Measurements from ENCODE around the gene ZNF608.

Gene ZNF608

DNA sequence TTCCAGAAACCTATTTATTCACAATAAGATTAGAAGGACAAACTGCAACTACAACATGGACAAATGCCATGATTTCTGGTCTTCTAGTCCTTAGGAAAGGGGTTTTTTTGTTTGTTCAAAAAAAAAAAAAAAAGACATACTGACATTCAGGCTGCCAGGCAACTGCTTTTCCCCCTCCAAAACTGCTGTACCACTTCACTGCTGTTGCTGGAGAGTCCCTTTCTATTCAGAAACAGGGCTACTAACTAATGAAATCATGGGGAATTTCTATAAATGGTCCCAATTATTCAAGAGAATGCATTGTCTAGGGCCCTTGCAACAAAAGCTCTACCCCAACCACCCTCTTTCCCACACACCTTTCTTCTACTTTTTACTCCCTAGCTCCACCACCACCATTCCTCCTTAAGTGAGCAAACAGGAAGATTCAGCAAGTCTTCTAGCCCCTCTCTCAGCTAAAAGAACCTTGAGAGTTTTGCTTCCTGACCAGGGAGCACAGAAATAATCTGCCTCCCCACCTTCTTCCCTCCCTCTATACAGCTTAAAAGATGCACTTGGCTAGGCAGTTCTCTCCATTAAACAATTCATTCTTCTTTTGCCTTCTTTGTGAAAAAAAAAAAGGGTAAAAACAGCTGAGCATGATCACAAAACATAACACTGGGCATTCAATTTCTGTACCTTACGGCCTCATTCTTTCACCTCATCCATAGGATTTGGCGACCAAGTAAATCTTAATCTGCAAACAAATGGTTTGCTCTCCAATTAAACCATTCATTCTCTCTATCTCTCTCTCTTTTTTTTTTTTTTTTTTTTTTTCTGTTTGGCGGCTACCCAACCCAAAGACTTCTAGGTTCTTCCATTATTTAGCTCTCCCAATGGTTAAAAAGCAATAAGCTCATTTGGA is 13.8 kb downstream of the ZNF608 start:
- no peak overlapping the region for H3K4me3 ChIP-seq (ENCODE audit: low read depth, low read length)
- in situ Hi-C loops (cut with HindIII; ENCODE audit: low sequenced_read_pairs), result no loop called here
- no peak for DNase-seq (ENCODE audit: low read depth, low spot score)
- TF ChIP-seq, protein P1, sequence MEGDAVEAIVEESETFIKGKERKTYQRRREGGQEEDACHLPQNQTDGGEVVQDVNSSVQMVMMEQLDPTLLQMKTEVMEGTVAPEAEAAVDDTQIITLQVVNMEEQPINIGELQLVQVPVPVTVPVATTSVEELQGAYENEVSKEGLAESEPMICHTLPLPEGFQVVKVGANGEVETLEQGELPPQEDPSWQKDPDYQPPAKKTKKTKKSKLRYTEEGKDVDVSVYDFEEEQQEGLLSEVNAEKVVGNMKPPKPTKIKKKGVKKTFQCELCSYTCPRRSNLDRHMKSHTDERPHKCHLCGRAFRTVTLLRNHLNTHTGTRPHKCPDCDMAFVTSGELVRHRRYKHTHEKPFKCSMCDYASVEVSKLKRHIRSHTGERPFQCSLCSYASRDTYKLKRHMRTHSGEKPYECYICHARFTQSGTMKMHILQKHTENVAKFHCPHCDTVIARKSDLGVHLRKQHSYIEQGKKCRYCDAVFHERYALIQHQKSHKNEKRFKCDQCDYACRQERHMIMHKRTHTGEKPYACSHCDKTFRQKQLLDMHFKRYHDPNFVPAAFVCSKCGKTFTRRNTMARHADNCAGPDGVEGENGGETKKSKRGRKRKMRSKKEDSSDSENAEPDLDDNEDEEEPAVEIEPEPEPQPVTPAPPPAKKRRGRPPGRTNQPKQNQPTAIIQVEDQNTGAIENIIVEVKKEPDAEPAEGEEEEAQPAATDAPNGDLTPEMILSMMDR (IDR thresholded peaks at IDR 0.05; ENCODE audit: low read depth, low read length), result no peak

DNA sequence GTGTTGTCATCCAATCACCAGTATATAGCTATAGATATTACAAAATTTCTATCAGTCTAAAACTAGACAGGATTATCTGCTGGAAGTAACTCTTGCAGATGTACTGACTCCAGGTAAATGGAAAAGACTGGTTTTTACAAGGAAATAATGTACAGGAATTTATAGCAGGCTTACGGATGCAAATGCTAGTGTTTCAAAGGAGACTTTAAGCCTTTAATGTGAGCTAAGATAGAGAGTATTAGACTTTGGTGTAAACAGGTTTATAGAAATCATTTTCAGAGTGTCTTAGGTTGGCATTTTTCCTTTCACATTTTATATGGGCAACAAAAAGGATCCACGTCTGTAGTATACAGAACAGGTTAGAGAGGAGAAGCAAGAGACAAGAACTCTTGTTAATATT is 16.1 kb downstream of the ZNF608 start:
- H3K4me3 ChIP-seq (ENCODE audit: low read depth, low read length), result no peak overlapping the region
- in situ Hi-C loops (cut with HindIII; ENCODE audit: low sequenced_read_pairs), result no loop called here
- DNase-seq (ENCODE audit: low read depth, low spot score), result no peak
- TF ChIP-seq, protein P1 (IDR thresholded peaks at IDR 0.05; ENCODE audit: low read depth, low read length), result no peak

DNA sequence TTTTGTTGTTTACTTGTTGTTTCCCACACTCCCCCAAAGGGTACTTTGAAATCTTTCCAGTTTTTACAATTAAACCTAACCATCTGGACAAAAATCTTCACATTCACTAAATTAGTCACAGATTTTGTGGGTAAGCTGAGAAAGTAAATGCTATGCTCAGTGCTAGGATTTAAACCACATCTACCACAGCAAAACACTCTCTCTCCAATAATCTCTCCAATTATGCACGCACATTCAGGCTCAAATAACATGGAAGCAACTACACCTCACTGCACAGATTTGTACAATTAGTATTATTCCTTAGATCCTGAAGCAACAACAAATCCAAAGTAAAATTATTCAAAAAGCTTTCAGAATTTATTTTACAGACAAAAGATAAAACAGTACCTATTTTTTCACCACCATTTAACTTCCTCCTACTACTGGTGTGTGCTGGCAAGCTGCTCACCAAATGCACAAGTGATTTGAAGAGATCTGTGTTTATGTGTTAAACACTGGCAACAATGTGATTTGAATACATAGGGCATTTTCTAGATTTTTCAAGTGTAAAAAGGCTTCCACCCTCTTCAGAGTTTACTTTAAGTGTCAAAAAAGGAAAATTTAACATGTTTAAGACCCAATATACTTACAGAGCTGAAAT is 16.6 kb downstream of the ZNF608 start:
- TF ChIP-seq, protein P1 (IDR thresholded peaks at IDR 0.05; ENCODE audit: low read depth, low read length), result no peak
- H3K4me3 ChIP-seq (ENCODE audit: low read depth, low read length), result no peak overlapping the region
- in situ Hi-C loops (cut with HindIII; ENCODE audit: low sequenced_read_pairs), result no loop called here
- peak; percentile 82 for DNase-seq (ENCODE audit: low read depth, low spot score)

DNA sequence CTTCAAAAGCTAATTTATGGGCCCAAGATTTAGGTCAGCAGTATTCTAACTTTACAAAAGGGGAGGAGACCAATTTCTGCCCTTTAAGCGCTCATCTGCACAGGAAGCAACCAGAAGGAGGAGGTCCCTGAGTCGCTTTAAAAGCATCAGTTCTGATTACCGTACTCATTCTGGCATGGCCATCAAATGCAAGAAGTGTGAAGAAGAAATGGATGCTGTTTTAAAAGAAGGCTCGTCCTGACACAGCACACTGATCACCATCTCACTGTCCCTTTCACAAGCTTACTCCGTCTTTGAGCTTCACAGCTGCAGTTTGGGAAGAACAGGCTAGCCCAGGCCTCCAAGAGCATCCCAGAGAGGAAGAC is 17.5 kb downstream of the ZNF608 start:
- no peak overlapping the region for H3K4me3 ChIP-seq (ENCODE audit: low read depth, low read length)
- no peak for DNase-seq (ENCODE audit: low read depth, low spot score)
- TF ChIP-seq, protein P1 (IDR thresholded peaks at IDR 0.05; ENCODE audit: low read depth, low read length), result no peak
- in situ Hi-C loops (cut with HindIII; ENCODE audit: low sequenced_read_pairs), result no loop called here

DNA sequence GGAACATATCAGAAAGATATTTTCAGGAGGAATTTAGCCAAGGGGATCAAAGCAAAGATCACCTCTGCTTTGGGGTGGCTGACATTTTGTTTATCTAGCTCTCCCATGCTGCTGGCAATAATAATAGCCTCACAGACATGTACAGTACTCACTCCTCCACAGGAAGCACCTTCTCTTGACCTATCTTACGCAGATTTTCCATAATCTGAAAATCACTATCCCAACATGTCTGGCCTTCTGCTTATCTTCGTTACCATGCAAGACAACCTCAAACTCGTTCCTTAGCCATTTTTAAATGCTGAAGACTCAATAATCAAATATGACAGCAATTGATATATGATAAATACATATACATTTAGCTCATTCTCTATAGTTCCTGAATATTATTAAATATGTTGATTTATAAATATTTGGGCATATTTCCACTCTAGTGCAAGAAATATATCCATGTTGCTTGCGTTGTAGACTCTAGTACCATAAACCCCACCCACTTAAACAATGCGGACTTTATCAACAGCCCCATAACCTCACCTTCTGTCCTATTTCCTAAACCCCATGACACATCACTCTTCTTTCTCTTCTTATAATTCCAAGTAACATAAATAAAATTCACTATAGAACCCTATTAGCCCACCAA is 18.0 kb downstream of the ZNF608 start:
- in situ Hi-C loops (cut with HindIII; ENCODE audit: low sequenced_read_pairs), result no loop called here
- TF ChIP-seq, protein P1 (IDR thresholded peaks at IDR 0.05; ENCODE audit: low read depth, low read length), result no peak
- no peak overlapping the region for H3K4me3 ChIP-seq (ENCODE audit: low read depth, low read length)
- no peak for DNase-seq (ENCODE audit: low read depth, low spot score)

DNA sequence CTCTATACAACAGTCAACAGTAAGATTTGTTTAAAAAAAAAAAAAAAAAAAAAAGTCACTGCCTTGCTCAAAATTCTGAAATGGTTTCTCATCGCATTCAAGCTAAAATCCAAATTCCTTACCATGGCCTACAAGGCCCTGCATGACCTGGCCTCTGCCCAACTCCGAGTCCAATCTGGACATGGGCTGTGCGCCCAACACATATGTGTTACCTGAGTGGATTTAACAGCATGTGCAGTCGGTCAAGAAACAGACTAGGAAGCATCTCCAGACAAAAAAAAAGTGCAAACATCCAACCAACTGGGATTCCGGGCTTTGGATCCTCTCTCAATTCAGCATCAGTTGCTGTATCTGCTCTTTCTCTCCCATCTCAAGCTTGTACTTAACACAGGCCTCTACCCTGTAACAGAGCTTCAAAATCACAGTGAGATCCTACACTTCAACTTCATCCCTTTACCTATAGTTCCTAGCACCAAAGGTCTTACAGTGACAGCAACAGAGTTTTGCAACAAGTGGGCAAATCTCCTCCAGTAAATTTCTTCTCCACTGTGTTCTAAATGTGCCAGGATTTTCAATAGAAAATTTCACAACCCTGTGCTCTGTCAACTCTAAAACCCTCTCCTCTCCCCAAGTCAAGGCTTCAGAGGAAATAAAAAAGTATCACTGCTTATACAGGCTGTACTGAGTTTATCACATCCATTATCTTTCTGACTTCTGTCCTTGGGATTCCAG is 19.6 kb downstream of the ZNF608 start:
- in situ Hi-C loops (cut with HindIII; ENCODE audit: low sequenced_read_pairs), result no loop called here
- no peak for DNase-seq (ENCODE audit: low read depth, low spot score)
- no peak overlapping the region for H3K4me3 ChIP-seq (ENCODE audit: low read depth, low read length)
- TF ChIP-seq, protein P1 (IDR thresholded peaks at IDR 0.05; ENCODE audit: low read depth, low read length), result no peak
